ENCODE measurements around the gene CCDC146.

- TF ChIP-seq POLR2AphosphoS5 (IDR thresholded peaks at IDR 0.05; ENCODE audit: borderline replicate concordance, low read depth, low read length) (no peak), EZH2 (IDR thresholded peaks at IDR 0.05) (no peak), FOXP2 (optimal IDR thresholded peaks at IDR 0.05; ENCODE audit: control extremely low read depth, extremely low read length, insufficient read depth) (no peak)
Measured at GRCh38 chr7:77242554-77242953, 120.1 kb downstream of the CCDC146 start.

Data from SK-N-MC (cell line).